Lower leg skin (tissue), 4 donors: ENCODE data around the gene ROPN1B. TPM values are rescaled to one million over a fixed set of nuclear protein-coding genes. Genes with fewer than 3 reads are reported as not detected.
"Not testable (repeated sequence)": the region's sequence is repeated elsewhere in the genome, so short reads cannot be mapped to it uniquely, and the experiment has no call there.

ENCODE experiments used
- DNase-seq, 2 donors: peaks; one replicate each; pipeline ENCODE4 v3.0.0-alpha.2; 2019; ENCODE audit warnings: low spot score in 2 of 2
- H3K4me3 ChIP-seq: fragments of 200-600 bp; sonication (generic); 2 replicates; pipeline ENCODE4 v1.5.1; 2017; ENCODE audit warnings: mild to moderate bottlenecking, low read depth; ENCODE audit not compliant: poor library complexity, severe bottlenecking
- CTCF ChIP-seq, 3 donors: fragments of 450-650 bp; IDR thresholded peaks; one replicate each; pipeline ENCODE4 v1.5.1; 2016; ENCODE audit warnings: antibody characterized with exemption in 3 of 3, mild to moderate bottlenecking in 3 of 3, moderate library complexity in 2 of 3
- POLR2A ChIP-seq, 2 donors: fragments of 450-650 bp; IDR thresholded peaks; one replicate each; pipeline ENCODE4 v1.6.1; 2016 to 2017; ENCODE audit warnings: antibody characterized with exemption in 2 of 2, mild to moderate bottlenecking in 1 of 2, moderate library complexity in 1 of 2
- WGBS, 2 donors: methylation state at CpG; one replicate each; pipeline ENCODE4 v1.1.5; 2018; 5-methylcytosine and 5-hydroxymethylcytosine counted together
- intact Hi-C: fragments of 100-400 bp; cut with DNase I; formaldehyde crosslinking; loops from one replicate; pipeline ENCODE4 v1.15.0; 2023; ENCODE audit warnings: low total_unique reads
- total RNA-seq, 4 donors: library from RNA; depleted of rRNA; stranded (reverse); fragments of >200 nt; gene quantifications; one replicate each; pipeline ENCODE4 v1.1.0, GENCODE V29; 2016

Gene ROPN1B
- total RNA-seq, 4 donors from 2014 or later, result 4.0 to 19.9 (median 10.0) TPM

DNA sequence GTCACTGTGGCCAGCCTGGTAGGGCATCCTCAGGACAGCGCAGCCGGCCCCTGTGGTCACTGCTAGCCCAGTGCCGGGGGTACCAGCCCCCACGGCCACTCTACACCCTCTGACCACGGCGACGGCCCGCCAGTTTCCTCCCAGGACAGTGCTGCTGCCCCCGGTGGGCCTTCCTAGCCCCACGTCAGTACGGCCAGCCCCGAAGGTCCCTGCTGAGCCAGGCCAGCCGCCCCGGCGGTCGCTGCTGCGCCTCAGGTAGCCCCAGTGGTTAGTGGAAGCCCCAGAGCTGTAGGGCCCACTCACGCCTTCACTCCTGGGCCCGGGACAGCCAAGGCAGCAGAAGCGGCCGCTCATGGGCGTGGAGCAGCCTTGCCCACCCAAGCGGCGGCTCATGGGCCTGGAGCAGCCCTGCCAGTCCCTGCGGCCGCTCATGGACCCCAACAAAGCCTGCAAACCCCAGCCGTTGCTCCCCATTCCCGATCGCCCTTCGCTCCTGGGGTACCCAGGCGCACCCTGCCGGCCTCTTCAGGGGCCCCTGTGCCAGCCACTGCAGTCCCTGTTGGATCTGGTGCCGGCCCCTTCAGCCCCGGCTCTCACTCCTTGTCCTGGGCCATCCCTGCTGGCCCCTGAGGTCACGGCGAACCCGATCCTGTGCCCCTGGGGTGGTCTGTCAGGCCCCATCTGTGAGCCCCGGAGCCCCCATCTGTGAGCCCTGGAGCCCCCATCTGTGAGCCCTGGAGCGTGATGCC is 9.5 kb upstream of the ROPN1B start:
- intact Hi-C loops, result no loop called here
- WGBS, 2 donors, result 94 to 98% methylated on average over 17 to 20 of the region's 39 CpGs
- no peak overlapping the region for H3K4me3 ChIP-seq
- no peak for TF ChIP-seq POLR2A (IDR thresholded peaks at IDR 0.05)
- no peak for TF ChIP-seq CTCF (IDR thresholded peaks at IDR 0.05)
- peak in 1 of 2 donors; percentile 77 for DNase-seq

DNA sequence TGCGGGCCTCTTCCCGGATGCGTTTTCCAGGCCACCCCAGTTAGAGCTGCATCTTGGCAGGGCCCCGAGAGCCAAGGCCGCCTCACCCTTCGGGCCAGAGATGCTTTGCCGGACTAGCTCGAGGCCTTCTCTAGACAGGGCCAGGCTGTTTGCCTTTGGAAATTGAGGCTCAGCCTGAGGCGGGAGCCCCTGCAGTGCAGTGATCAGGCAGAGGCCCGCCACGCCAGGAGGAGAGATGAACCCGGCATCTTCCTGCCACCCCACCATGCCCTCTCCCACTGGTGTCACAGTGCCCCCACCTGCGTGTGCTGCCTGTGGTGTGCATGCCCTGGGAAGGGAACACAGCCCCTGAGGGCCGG is 8.9 kb upstream of the ROPN1B start:
- intact Hi-C loops, result no loop called here
- no peak overlapping the region for H3K4me3 ChIP-seq
- WGBS, 2 donors, result 88 to 92% methylated on average over 6 to 7 of the region's 14 CpGs
- TF ChIP-seq POLR2A (IDR thresholded peaks at IDR 0.05) (no peak), CTCF (IDR thresholded peaks at IDR 0.05) (no peak)
- no peak for DNase-seq

- intact Hi-C loops, result no loop called here
- DNase-seq, result peak in 1 of 2 donors; percentile 79
- H3K4me3 ChIP-seq, result no peak overlapping the region
- WGBS, 2 donors, result 88 to 91% methylated on average over 7 of the region's 11 CpGs
- TF ChIP-seq POLR2A (IDR thresholded peaks at IDR 0.05) (no peak), CTCF (IDR thresholded peaks at IDR 0.05) (no peak)
Observed at GRCh38 chr3:125960456-125961288, 8.3 kb upstream of the ROPN1B start.

DNA sequence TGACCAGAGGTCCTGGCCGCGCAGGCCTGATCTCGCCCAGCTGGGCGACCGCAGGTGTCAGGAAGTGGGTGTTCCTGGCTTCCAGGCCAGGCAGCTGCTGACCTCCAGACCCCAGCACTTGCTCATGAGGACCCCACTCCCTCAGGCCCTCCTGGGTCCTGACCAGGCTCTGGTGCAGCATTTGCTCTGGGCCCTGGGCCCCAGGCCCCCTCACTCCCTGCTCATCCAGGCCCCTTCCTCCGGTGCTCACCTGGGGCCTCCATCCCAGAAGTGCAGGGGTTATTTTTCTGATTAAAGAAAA is 7.7 kb upstream of the ROPN1B start:
- WGBS, 2 donors, result 77 to 92% methylated on average over 1 to 6 of the region's 6 CpGs
- intact Hi-C loops, result no loop called here
- H3K4me3 ChIP-seq, result no peak overlapping the region
- DNase-seq, result no peak
- no peak for TF ChIP-seq POLR2A (IDR thresholded peaks at IDR 0.05)
- no peak for TF ChIP-seq CTCF (IDR thresholded peaks at IDR 0.05)

GRCh38 chr3:125963834-125964233 is 5.1 kb upstream of the ROPN1B start:
- intact Hi-C loops, H3K4me3 ChIP-seq, DNase-seq: not testable (repeated sequence)
- WGBS, 2 donors, result 41 to 75% methylated on average over 1 of the region's 1 CpG

DNA sequence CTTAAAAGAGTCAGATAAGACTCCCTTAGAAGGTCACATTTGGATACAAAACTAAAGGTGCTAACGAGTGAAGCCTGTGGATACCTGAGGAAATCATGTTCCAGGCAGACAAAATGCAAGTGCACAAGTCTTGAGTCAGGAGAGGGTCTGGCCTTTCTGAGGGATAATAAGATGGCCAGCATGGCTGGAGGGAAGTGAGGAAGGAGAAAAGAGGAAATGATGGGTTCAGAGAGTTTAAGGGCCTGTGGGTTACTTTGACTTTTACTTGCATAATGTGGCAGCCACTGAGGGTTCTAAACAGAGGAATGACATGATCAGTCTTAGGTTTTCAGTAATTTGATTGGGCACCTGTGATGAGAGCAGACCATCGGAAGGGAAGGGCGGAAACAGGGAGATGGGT is 3.5 kb upstream of the ROPN1B start:
- TF ChIP-seq POLR2A (IDR thresholded peaks at IDR 0.05) (no peak), CTCF (IDR thresholded peaks at IDR 0.05) (no peak)
- no peak for DNase-seq
- intact Hi-C loops, result no loop called here
- 92 to 95% methylated on average over 3 of the region's 3 CpGs for WGBS, 2 donors
- no peak overlapping the region for H3K4me3 ChIP-seq
